Muscle of back (tissue), 11 donors: ENCODE data around the gene KANK4. TPM values are rescaled to one million over a fixed set of nuclear protein-coding genes. Genes with fewer than 3 reads are reported as not detected.
"Not testable (repeated sequence)": the region's sequence is repeated elsewhere in the genome, so short reads cannot be mapped to it uniquely, and the experiment has no call there.

Source experiments
- DNase-seq, 3 donors: peaks; one replicate each; pipeline versions ENCODE4 v3.0.0 to v3.0.0-alpha.2; 2013
- polyA plus RNA-seq, 10 donors: library from polyadenylated mRNA; unstranded; fragments of 120-200 nt; gene quantifications; one replicate each; pipeline ENCODE4 v1.2.1, GENCODE V29; 2013; ENCODE audit not compliant: insufficient read length in 10 of 10

KANK4 gene
- polyA plus RNA-seq, 10 donors = 8.2 to 14.2 (median 10.8) TPM

DNA sequence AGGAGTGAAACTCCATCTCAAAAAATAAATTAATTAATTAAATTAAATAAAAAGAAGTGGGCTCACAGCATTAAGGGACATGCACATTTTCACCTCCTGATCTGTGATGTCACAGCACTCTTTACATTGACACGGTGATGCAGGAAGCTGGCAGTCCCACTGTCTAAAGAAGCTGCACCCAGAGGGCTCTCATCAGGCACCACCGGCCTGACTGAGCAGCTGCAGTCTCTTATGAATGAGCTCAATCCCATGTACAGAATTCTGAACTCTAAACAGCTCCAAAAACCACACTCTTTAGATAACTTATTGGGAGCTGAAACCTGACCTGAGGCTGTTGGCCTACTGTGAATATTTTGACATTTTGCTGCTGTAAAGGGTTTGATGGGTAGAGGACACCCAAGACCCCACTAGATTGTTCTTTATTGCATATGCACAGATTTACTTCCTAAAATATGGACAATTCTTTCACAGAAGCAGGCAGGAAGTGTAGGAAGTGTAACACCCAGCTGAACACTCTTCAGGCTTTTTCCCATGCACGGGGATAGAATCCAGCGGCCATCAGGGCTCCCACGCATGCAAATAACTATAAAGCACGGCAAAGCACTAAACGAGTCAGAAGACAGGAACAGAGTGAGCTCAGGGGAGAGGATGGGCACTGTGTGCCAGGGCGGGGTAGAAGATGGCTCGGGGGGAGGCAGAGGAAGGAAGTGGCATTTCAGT lies 78.4 kb downstream of the KANK4 start:
- DNase-seq = peak in 1 of 3 donors; percentile 35

DNA sequence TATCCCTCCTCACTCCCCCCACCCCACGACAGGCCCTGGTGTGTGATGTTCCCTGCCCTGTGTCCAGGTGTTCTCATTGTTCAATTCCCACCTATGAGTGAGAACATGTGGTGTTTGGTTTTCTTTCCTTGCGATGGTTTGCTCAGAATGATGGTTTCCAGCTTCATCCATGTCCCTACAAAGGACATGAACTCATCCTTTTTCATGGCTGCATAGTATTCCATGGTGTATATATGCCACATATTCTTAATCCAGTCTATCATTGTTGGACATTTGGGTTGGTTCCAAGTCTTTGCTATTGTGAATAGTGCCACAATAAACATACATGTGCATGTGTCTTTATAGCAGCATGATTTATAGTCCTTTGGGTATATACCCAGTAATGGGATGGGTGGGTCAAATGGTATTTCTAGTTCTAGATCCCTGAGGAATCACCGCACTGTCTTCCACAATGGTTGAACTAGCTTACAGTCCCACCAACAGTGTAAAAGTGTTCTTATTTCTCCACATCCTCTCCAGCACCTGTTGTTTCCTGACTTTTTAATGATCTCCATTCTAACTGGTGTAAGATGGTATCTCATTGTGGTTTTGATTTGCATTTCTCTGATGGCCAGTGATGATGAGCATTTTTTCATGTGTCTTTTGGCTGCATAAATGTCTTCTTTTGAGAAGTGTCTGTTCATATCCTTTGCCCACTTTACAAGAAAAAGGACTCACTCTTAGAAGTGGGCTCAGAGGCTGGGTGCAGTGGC lies 79.4 kb downstream of the KANK4 start:
- DNase-seq = not testable (repeated sequence)

DNA sequence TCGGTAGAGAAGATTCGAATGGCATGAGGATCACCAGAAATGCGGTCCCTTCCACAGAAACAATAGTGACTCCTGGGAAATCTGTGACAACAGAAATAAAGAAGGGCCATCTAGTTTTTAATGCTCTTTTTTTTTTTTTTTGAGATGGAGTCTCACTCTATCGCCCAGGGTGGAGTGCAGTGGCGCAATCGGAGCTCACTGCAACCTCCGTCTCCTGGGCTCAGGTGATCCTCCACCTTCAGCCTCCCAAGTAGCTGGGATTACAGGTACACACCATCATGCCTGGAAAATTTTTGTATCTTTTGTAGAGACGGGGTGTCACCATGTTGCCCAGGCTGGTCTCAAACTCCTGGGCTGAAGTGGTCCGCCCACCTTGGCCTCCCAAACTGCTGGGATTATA lies 80.7 kb downstream of the KANK4 start:
- DNase-seq = no peak

DNA sequence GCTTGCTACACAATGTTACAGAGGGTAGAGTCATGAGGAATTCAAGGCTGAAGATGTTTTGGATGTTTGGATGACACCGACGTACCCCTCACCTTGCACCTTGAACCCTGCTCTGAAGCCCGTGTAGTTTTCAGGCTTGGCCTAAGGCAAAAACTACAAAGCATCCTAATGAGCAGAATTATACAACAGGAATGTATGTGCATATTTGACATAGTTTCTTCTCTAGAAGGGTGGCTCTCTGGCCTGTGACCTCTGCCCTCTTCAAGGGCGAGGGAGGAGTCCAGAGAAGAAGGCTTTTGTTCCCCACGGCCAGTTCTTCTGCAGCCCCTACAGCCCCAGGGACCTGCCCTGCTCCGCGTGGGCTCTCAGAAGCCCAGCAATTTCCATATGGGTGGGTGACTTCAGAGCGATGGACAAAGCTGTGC lies 81.3 kb downstream of the KANK4 start:
- no peak for DNase-seq

DNA sequence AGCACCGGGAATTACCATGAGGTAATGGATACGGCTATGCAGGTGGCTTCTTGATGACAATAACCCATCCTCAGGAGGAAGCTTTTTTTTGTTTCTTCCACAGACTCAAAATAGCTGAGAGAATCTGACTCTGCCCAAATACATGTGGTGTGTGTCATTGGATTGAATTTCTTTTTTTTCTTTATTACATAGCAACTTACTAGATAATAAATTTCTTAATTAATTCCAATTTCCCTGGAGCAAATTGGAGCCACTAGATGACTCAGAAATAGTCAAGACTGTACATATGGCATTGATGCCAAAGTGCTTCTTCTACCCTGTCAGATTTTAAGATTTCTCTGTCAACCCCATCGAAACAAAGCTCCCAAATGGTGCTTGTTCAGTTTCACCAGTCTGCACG lies 81.9 kb downstream of the KANK4 start:
- DNase-seq = no peak

DNA sequence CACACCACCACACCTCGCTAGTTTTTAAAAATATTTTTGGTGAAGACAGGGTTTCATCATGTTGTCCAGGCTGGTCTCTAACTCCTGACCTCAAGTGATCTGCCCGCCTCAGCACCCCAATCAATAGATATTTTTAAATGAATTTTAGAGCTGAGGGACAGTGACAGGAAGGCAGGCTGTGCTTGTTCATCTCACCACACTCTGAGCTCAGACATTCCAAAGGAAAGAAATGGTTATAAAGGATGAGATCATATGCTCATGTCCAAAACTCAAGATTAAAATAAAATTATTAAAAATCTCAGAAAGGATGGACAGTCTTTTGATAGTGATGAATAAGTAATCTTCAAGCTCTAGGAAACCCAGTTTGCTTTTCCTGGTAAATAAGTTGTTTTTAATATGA lies 83.7 kb downstream of the KANK4 start:
- DNase-seq = no peak

DNA sequence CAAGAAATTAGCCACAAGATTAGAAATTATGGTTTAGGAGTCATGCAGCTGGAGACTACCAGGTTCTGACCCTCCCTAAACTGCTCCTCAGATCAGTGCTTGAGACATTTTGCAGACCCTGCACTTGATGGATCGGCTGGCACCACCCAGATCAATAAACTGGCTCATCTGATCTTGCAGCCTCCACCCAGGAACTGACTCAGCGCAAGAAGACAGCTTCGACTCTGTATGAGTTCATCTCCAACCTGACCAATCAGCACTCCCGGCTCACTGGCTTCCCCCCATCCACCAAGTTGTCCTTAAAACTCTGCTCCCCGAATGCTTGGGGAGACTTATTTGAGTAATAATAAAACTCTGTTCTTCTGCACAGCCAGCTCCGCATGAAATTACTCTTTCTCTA lies 84.5 kb downstream of the KANK4 start:
- no peak for DNase-seq

DNA sequence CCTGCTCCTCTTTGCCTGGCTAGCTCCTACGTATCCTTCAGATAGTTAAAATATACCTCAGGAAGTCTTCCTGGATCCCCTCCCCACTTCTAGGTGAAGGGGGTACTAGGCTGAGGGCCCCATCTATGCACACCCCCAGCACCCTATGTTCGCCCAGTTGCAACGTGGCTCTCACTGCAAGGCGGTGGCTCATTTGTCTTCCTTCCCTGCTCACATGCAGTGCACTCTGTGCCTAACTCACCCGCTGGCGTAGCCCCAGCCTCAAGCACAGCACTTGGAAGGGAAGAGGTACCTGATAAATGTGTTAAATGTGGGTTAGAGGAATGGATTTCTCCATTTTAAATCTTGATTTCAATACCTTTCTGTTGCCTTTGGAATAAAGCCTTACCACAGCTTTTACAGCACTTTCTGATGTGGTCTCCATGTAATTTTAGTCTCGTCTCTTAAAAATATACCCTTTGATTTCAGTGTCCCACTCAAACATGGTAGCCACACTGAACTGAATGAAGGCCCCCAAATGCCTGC lies 85.2 kb downstream of the KANK4 start:
- DNase-seq = no peak

DNA sequence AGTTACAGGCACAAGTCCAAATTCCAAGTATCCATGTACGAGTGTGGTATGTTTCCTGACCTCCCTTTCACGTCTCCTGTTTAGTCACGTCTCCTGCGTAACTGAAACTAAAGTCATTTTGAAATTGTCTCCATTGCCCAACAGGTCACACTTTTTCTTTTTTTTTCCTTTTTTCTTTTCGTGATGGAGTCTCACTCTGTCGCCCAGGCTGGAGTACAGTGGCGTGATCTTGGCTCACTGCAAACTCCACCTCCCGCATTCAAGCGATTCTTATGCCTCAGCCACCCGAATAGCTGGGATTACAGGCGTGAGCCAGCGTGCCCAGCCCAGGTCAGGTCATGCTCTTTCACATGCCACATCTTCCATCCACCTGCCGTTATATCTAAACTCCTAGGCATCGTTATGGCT lies 86.4 kb downstream of the KANK4 start:
- DNase-seq = no peak

DNA sequence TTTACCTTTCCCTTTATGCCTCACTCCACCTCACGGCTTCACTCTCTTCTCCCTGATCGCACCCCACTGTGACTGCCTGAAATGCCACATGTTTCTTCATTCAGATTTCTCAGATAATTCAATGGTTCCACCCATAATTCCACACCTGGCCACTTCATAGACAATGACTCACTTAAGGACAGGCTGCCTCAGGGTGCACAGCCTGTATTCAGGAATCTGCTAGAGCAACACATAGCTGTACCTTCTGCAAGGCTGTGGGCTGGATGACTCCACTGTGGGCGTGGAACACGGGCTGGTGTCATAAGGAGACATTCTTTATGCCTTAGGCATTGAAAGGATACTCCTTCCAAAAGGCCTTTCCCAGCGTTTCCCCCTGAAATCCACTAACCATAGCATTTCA lies 88.5 kb downstream of the KANK4 start:
- peak in 1 of 3 donors; percentile 45 for DNase-seq

DNA sequence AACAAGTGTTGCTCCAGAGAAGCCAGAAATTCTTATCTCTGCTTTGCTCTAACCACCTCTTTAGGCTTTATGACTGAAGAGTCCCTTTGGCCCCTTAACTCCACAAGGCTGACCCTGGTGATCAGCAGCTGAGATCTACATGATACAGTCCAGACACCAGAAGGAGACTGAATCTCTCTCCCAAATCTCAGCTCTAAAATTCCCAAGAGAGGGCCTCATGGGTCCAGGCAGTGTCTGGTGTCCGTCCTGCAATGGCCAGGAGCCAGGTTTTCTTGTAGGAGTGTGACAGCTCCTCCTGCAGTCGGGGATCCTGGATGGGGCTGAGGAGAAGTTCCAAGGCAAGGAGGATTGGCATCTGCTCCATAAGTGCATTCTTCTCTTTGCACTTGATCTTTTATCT lies 89.3 kb downstream of the KANK4 start:
- DNase-seq = no peak

DNA sequence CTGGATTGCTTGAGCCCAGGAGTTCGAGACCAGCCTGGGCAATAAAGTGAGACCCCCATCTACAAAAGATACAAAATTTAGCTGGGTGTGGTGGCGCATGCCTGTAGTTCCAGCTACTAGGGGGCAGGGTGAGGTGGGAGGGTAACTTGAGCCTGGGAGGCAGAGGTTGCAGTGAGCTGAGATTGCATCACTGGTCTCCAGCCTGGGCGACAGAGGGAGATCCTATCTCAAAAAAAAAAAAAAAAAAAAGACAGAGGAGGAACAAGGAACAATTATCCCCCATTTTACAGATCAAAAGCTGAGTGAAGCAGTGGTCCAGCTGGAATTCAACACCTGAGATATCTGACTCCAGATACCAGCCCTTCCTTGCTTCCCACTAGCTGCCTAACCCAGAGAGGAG lies 89.8 kb downstream of the KANK4 start:
- no peak for DNase-seq

DNA sequence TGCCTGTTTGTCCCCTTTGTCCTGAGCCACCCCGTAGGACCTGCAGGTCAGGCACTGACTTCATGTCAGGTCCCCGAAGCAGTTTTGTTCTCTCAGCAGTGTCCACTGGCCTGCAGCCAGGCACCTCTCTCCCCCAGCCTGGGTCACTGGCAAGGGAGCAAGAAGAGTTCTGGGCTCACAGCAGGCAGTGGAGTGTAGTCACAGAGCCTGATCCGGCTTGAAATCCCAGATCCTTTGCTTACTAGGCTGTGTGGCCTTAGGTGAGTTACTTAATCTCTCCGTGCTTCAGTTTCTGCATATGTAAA lies 90.4 kb downstream of the KANK4 start:
- DNase-seq = peak in 1 of 3 donors; percentile 50

DNA sequence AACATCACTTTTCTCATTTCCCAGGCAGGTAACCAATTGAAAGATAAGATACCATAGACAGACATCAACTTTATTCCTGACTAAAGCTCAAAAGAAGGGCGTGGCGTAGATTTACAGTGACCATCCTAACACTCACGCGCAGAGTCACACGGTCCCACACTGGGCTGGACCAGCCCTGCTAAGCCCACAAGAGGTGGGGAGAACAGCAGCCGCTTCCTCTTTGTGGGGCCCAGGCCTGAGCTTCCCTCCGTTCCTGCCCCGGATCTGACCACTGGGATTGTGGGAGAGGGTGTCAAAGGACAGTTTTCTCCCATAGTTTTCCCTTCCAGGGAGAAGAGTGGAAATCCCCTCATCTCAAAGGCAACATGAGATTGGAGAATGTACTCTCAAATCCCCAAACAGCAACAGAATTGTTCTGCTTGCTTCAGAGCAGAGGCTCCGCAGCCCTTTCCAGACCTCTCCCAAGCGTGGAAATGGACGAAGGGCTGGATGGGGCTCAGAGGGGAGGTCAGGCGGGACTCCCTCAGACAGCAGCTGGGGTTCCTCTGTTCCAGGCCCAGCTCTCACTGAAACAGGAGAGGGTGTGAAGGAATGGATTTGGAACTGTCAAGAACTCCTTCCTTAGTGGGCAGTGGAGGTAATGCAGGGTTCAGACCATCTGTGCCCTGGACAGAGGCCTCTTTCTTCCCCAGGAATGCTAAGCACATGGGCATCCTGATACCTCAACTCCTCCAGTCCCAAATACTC lies 90.9 kb downstream of the KANK4 start:
- DNase-seq = peak in 1 of 3 donors; percentile 71

DNA sequence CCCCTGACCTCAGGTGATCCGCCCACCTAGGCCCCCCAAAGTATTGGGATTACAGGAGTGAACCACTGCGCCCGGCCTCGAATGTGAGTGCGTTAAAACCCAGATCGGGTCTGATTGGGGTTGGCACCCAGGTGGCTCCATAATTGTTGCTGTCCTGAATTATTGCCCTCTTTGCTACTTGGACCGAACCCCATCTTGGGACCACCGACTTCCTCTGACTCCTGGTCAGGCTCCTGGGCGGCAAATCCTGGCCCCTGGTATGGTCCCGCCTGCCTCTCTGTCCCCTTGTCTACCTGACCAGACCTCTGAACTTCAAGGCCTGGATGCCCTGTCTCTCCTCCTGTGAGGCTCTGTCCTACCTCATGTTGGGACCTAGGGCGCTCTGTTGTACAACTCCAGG lies 91.7 kb downstream of the KANK4 start:
- DNase-seq = no peak

DNA sequence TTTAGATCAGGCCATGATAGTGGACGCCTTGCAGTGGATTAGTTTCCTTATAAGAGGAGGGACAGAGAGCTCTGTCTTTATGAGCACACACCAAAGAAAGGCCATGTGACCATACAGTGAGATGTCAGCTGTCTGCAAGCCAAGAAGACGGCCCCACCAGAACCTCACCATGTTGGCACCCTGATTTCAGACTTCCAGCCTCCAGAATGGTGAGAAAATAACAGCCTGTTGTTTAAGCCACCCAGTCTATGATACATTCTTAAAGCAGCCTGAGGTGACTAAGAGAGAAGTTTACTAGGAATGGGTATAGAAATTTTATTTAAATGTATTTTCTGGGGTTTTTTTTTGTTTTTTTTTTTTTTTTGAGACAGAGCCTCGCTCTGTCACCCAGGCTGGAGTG lies 95.1 kb downstream of the KANK4 start:
- no peak for DNase-seq

DNA sequence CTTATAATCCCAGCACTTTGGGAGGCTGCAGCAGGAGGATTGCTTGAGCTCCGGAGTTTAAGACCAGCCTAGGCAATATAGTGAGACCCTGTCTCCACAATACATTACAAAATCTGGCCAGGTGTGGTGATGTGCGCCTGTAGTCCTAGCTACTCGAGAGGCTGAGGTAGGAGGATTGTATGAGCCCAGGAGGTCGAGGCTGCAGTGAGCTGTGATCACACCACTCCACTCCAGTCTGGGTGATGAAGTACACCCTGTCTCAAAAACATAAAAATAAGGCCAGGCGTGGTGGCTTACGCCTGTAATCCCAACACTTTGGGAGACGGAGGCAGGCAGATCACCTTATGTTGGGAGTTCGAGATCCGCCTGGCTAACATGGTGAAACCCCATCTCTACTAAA lies 96.9 kb downstream of the KANK4 start:
- no peak for DNase-seq

DNA sequence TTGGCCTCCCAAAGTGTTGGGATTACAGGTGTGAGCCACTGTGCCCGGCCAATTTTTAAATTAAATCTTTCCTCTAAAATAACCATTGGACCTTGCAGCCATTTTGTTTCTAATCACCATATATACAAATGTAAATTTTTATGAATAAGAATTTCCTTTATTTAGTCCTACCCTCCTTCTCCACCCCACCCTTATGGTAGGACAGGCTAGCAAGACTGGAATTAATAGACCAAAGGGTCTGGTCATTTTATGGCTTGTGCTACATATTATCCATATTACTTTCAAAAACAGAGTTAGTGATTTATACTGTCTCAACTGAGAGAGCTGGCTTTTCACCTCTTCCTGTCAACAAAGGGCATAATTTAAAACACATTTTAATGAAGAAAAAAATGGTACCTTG lies 98.1 kb downstream of the KANK4 start:
- no peak for DNase-seq

DNA sequence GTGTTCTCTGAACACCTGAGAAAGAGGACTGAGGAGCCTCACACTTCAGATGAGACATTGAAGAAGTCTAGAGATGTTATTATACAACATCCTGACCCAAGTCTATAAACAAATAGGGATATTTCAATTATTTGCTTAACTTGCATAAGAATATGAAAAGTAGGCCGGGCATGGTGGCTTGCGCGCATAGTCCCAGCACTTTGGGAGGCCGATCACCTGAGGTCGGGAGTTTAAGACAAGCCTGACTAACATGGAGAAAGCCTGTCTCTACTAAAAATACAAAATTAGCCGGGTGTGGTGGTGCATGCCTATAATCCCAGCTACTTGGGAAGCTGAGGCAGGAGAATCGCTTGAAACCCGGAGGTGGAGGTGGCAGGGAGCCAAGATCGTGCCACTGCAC lies 98.8 kb downstream of the KANK4 start:
- not testable (repeated sequence) for DNase-seq

DNA sequence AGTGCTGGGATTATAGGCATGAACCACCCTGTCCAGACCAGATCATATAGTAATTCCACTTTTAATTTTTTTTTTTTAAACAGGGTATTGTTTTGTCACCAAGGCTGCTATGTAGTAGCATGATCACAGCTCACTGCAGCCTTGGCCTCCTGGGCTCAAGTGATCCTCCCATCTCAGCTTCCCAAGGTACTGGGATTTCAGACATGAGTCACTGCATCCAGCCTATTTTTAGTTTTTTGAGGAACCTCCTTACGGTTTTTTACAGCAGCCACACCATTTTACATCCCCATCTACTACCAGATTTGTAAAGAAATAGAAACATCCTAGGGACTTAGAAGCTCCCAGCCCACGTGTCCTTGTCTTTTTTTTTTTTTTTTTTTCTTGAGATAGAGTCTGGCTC lies 100.6 kb downstream of the KANK4 start:
- DNase-seq = no peak

DNA sequence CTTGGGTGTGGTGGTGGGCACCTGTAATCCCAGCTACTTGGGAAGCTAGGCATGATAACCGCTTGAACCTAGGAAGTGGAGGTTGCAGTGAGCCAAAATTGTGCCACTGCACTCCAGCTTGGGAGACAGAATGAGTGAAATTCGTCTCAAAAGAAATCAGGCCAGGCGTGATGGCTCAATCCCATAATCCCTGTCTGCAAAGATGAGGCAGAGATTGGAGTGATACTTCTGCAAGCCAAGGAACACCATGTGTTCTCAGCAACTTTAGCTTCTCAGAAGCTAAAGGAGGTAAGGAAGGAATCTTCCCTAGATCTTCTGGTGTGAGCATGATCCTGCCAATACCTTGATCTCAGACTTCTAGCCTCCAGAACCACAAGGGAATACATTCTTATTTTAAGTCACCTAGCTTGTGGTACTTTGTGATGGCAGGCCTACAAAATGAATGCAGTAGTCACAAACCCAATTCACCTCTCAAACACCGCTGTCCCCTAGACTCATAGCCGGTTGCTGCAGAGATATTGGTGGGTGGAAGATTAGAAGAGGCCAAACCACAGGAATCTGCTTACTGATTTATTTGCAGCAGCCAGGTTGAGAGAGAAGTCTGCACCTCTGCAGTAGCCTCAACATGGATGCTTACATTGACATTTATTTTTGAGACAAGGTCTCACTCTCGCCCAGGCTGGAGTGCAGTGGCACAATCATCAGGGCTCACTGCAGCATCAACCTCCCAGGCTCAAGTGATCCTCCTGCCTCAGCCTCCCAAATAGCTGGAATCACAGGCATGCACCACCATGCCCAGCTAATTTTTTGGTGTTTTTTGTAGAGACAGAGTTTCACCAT lies 105.9 kb downstream of the KANK4 start:
- no peak for DNase-seq

DNA sequence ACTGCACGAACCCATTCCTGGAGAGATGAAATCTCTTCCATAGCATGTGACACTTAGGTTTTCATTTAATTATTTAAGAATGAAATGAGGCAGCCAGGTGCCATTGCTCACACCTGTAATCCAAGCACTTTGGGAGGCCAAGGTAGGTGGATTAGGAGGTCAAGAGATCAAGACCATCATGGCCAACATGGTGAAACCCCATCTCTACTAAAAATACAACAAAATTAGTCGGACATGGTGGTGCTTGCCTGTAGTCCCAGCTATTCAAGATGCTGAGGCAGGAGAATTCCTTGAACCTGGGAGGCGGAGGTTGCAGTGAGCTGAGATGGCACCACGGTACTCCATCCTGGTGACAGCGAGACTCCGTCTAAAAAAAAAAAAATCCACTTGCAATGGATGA lies 106.8 kb downstream of the KANK4 start:
- DNase-seq = no peak
